Choroid plexus epithelial cell (primary cell): ENCODE data around the gene ZBTB24.

Experiments used
- DNase-seq: peaks from one replicate; pipeline ENCODE4 v3.0.0-alpha.2; 2010; ENCODE audit warnings: low read depth
- H3K4me3 ChIP-seq: 2 replicates; pipeline ENCODE4 v1.5.1; 2011; ENCODE audit warnings: low read depth, mild to moderate bottlenecking, control low read depth, low read length, moderate library complexity
- TF ChIP-seq, protein P1 (sequence below): conservative IDR thresholded peaks from 2 replicates; pipeline ENCODE4 v1.5.1; 2011; ENCODE audit warnings: low read depth, mild to moderate bottlenecking, control low read depth, inconsistent platforms, low read length, moderate library complexity

ZBTB24 gene

DNA sequence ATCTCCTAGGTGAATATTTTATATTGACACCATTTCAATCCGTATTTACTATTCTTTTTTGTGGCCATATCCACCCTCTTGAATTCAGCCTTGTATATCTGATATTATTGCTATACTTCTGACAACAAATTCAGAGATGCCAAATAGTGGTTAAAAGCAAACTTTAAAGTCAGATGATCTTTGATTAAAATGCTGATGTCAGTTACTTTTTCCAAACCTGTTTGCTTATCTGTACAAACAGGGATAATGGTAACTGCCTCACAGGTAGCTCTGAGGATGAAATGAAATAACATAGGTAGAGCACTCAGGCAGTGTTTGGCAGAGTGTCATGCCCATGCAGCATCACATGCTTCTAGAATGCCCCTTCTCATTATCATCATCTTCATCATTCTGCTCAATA is 61.8 kb downstream of the ZBTB24 start:
- TF ChIP-seq, protein P1, sequence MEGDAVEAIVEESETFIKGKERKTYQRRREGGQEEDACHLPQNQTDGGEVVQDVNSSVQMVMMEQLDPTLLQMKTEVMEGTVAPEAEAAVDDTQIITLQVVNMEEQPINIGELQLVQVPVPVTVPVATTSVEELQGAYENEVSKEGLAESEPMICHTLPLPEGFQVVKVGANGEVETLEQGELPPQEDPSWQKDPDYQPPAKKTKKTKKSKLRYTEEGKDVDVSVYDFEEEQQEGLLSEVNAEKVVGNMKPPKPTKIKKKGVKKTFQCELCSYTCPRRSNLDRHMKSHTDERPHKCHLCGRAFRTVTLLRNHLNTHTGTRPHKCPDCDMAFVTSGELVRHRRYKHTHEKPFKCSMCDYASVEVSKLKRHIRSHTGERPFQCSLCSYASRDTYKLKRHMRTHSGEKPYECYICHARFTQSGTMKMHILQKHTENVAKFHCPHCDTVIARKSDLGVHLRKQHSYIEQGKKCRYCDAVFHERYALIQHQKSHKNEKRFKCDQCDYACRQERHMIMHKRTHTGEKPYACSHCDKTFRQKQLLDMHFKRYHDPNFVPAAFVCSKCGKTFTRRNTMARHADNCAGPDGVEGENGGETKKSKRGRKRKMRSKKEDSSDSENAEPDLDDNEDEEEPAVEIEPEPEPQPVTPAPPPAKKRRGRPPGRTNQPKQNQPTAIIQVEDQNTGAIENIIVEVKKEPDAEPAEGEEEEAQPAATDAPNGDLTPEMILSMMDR: no peak
- no peak overlapping the region for H3K4me3 ChIP-seq
- DNase-seq: no peak

DNA sequence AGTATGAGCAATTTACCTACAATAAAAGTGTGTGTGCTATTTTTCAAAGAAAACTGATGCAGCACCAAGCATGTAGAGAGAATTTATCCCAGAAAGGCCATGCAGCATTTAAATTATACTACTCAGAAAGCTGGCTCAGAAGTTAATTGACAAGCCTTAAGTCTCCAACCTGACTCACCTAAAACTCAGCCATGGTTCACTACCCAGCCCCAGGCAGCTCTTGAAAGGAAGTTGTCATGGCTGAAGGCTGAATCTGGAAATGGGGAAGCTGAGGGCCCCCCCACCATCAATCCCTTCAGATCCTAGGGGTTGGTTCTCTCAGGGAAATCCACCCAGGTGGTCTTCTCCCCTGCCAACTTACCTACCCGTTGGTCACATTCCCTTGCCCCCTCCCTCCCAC is 62.3 kb downstream of the ZBTB24 start:
- H3K4me3 ChIP-seq: no peak overlapping the region
- TF ChIP-seq, protein P1: no peak
- DNase-seq: no peak

DNA sequence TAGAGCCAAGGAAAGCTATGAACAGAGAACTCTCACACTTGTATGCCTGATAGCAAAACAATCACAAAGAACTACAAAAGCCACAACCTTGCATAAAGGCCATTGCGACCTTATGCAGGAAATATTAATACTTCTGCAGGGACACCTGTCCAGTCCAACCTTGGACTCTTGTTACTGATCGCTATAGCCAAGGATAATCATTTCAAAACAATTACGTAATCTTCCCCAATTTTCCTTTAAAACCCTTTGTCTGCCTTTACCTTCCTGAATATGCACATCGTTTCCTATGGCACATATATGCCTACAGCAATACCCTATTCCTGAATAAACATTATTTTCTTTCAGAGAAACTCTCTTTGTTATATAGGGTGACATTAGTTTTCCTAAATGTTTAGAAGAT is 65.4 kb downstream of the ZBTB24 start:
- DNase-seq: no peak
- TF ChIP-seq, protein P1: no peak

More for the DNA sequence above, 65.4 kb downstream of the ZBTB24 start:
- no peak overlapping the region for H3K4me3 ChIP-seq
